HFF-Myc (cell line): Measurements from ENCODE around the gene COL19A1.

Experiments used
- DNase-seq: peaks from one replicate; pipeline ENCODE4 v3.0.0-alpha.2; 2011; ENCODE audit warnings: low read depth; ENCODE audit errors: extremely low read depth
- H3K4me3 ChIP-seq: replicated peaks from 2 replicates; pipeline ENCODE4 v1.5.1; 2011; ENCODE audit warnings: low read depth, mild to moderate bottlenecking, control low read depth, low read length
- CTCF ChIP-seq: IDR thresholded peaks from 2 replicates; pipeline ENCODE4 v1.5.1; 2012; ENCODE audit warnings: mild to moderate bottlenecking, low read depth, low read length, control low read depth; ENCODE audit errors: missing control alignments

Gene COL19A1

GRCh38 chr6:70142034-70142433 is 275.7 kb downstream of the COL19A1 start:
- no peak for DNase-seq
- TF ChIP-seq CTCF: no peak
- H3K4me3 ChIP-seq: no peak overlapping the region

- H3K4me3 ChIP-seq: no peak overlapping the region
- DNase-seq: no peak
- TF ChIP-seq CTCF: no peak
Measured at GRCh38 chr6:70145178-70145577, 278.8 kb downstream of the COL19A1 start.

GRCh38 chr6:70149209-70149788 is 282.9 kb downstream of the COL19A1 start:
- H3K4me3 ChIP-seq: no peak overlapping the region
- no peak for DNase-seq
- no peak for TF ChIP-seq CTCF

GRCh38 chr6:70150521-70150920 is 284.2 kb downstream of the COL19A1 start:
- H3K4me3 ChIP-seq: no peak overlapping the region
- no peak for DNase-seq
- TF ChIP-seq CTCF: no peak

GRCh38 chr6:70151616-70152015 is 285.3 kb downstream of the COL19A1 start:
- TF ChIP-seq CTCF: no peak
- H3K4me3 ChIP-seq: no peak overlapping the region
- DNase-seq: no peak

- DNase-seq: no peak
- no peak overlapping the region for H3K4me3 ChIP-seq
- TF ChIP-seq CTCF: no peak
Measured at GRCh38 chr6:70152786-70153185, 286.4 kb downstream of the COL19A1 start.

GRCh38 chr6:70157086-70157485 is 290.7 kb downstream of the COL19A1 start:
- no peak for DNase-seq
- no peak for TF ChIP-seq CTCF
- no peak overlapping the region for H3K4me3 ChIP-seq
